GM12878 (cell line): ENCODE measurements around the gene GHRL.

Source experiments
- BMI1 ChIP-seq: fragments of 450-650 bp; IDR thresholded peaks from 2 replicates; pipeline ENCODE4 v1.6.1; 2016; ENCODE audit warnings: mild to moderate bottlenecking, moderate library complexity, borderline replicate concordance
- BRCA1 ChIP-seq: IDR thresholded peaks from 2 replicates; pipeline ENCODE4 v1.6.1; 2011; ENCODE audit warnings: low read depth, low read length, improper control_type of control experiment
- CREM ChIP-seq: IDR thresholded peaks from 2 replicates; pipeline ENCODE4 v1.6.1; 2014; ENCODE audit warnings: antibody characterized with exemption, low read depth
- EZH2 ChIP-seq: IDR thresholded peaks from 2 replicates; pipeline ENCODE4 v1.6.1; 2012; ENCODE audit warnings: low read depth, mild to moderate bottlenecking, control low read depth, inconsistent platforms, low read length, borderline replicate concordance; ENCODE audit not compliant: control insufficient read depth
- HCFC1 ChIP-seq: fragments of 150-350 bp; IDR thresholded peaks from 2 replicates; pipeline ENCODE4 v1.6.1; 2014; ENCODE audit warnings: low read length
- JUND ChIP-seq: IDR thresholded peaks from 2 replicates; pipeline ENCODE4 v1.6.1; 2012; ENCODE audit warnings: low read depth, mild to moderate bottlenecking, low read length, improper control_type of control experiment, moderate library complexity
- POLR2A ChIP-seq: IDR thresholded peaks from 2 replicates; pipeline ENCODE4 v1.6.1; 2011; ENCODE audit warnings: low read depth, mild to moderate bottlenecking, low read length
- RCOR1 ChIP-seq: conservative IDR thresholded peaks from 2 replicates; pipeline ENCODE4 v1.6.1; 2012; ENCODE audit warnings: low read depth, low read length, improper control_type of control experiment

DNA sequence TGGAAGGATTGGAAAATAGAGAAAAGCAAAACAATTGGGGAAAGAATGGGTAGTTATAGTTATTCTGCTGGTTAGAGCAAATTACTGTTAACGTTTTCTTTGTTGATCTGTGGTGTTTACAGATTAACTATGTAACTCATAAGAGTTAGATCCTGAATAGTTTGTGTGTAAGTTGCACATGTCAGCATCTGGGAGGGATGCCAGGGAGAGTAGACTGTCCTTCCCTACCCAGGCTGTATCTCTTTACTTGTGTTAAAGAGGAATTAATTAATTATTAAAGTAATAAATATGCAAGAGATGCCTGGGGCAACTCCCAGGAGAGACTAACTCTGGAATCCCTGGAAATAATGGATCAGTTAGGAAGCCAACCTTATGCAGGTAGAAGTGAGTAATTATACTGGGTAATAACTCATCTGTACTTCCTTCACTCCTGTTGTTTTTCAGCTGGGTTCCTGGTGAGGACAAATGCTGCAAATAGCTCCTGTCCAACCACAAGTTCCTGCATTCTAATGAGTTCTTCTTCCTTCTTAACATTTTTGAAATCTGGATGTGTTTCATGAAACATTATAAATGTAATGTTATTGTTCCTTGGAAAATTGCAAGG lies 18.9 kb downstream of the GHRL start:
- TF ChIP-seq JUND: no peak
- no peak for TF ChIP-seq HCFC1
- TF ChIP-seq POLR2A: no peak
- no peak for TF ChIP-seq EZH2
- no peak for TF ChIP-seq CREM
- no peak for TF ChIP-seq BRCA1
- no peak for TF ChIP-seq BMI1
- TF ChIP-seq RCOR1: no peak
